Activated CD4-positive, alpha-beta T cell treated with anti-CD3 and anti-CD28 coated beads for 36 hours (primary cell): ENCODE measurements around the gene OR1L1. TPM values are rescaled to one million over a fixed set of nuclear protein-coding genes. Genes with fewer than 3 reads are reported as not detected.

Experiments
- ATAC-seq: fragments of 200-7000 bp; cut with Tn5 transposase; one replicate; pipeline ENCODE4 v1.10.0; 2021; ENCODE audit warnings: mild to moderate bottlenecking, moderate library complexity
- CTCF ChIA-PET: fragments of 350-600 bp; sonication (Branson Sonifier 250); formaldehyde crosslinking; loops from one replicate; lab custom pipeline; 2021; ENCODE audit warnings: antibody characterized with exemption; lab: Charles Lee
- POLR2A ChIA-PET: fragments of 350-600 bp; sonication (Branson Sonifier 250); formaldehyde crosslinking; loops from one replicate; lab custom pipeline; 2021; ENCODE audit warnings: antibody characterized with exemption, inconsistent platforms; lab: Charles Lee
- DNase-seq: peaks from one replicate; pipeline ENCODE4 v3.0.0-alpha.2; 2020
- H3K27ac Mint-ChIP-seq: one replicate; pipeline ENCODE4 v1.8.0; 2021; ENCODE audit warnings: mixed read lengths
- H3K27me3 Mint-ChIP-seq: one replicate; pipeline ENCODE4 v1.8.0; 2021; ENCODE audit warnings: mixed read lengths
- H3K36me3 Mint-ChIP-seq: one replicate; pipeline ENCODE4 v1.8.0; 2021; ENCODE audit warnings: low read depth, mixed read lengths
- H3K4me1 Mint-ChIP-seq: one replicate; pipeline ENCODE4 v1.8.0; 2021; ENCODE audit warnings: mixed read lengths
- H3K4me3 Mint-ChIP-seq: one replicate; pipeline ENCODE4 v1.8.0; 2021; ENCODE audit warnings: mild to moderate bottlenecking, moderate library complexity, mixed read lengths
- H3K9me3 Mint-ChIP-seq: one replicate; pipeline ENCODE4 v1.8.0; 2021; ENCODE audit warnings: low read depth, mixed read lengths
- intact Hi-C, 2 experiments: fragments of 100-400 bp; cut with DNase I in 1 of 2; cut with micrococcal nuclease in 1 of 2; formaldehyde crosslinking; loops; one replicate each; pipeline versions ENCODE4 v1.14.2 to v1.15.1; 2022 to 2024; cut with DNase I, micrococcal nuclease
- total RNA-seq, 2 experiments: library from RNA; stranded (reverse); gene quantifications; one replicate each; pipeline ENCODE4 v1.2.3, GENCODE V29; 2021

Gene OR1L1
- total RNA-seq, result not detected

GRCh38 chr9:122661416-122661815 is at the start of gene OR1L1:
Gene OR1L1, plus strand, starts transcription at chr9:122661716. Its CDS starts 0 bp downstream, at chr9:122661716.
- intact Hi-C loops, result no loop called here
- Mint-ChIP-seq H3K27ac (no peak within 1 kb of the TSS), H3K4me1 (no peaks in the 10 kb centered on the region), H3K9me3 (peaks cover 3% of the 10 kb centered on the region), H3K36me3 (no peaks in the 10 kb centered on the region), H3K4me3 (no peak within 1 kb of the TSS), H3K27me3 (peaks cover 5% of the 10 kb centered on the region)
- ATAC-seq (no peak), DNase-seq (no peak)
- POLR2A ChIA-PET, result no interaction called here
- CTCF ChIA-PET, result no interaction called here

DNA sequence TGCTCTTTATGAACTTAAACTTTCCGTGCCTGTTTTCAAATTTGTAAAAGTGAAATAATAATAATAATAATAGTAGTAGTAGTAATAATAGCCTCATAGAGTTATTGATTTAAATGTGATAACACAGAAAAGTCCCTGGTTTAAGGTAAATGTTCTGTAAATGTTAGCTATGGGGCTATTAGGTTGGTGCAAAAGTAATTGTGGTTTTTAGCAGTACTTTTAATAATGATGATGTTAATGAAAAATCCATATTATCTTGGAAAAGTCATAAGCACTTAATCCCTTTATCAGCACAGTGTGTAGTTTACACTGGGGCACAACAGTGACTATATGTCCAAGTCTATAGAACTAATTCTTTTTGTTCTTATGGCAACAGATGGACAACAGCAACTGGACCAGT is 47.2 kb upstream of the OR1L1 start, which contains the start of gene OR1Q1:
TSS of gene OR1Q1 (plus strand) at position 377 of the 400 bp plus-strand sequence. CDS start at position 377, 0 bp downstream.
- DNase-seq, result no peak
- ChIA-PET POLR2A (interaction anchor here (0.7 kb wide), 1 partner anchor 194 kb away, joined by 3 read pairs; no protein-coding TSS in a partner anchor), CTCF (no interaction called here)
- H3K4me3 Mint-ChIP-seq, result no peak within 1 kb of the TSS
- H3K4me1 Mint-ChIP-seq, result no peaks in the 10 kb centered on the region
- no peaks in the 10 kb centered on the region for H3K36me3 Mint-ChIP-seq
- ATAC-seq, result no peak
- intact Hi-C loops, result no loop called here
- peaks cover 11% of the 10 kb centered on the region for H3K27me3 Mint-ChIP-seq
- no peaks in the 10 kb centered on the region for H3K9me3 Mint-ChIP-seq
- no peak within 1 kb of the TSS for H3K27ac Mint-ChIP-seq

DNA sequence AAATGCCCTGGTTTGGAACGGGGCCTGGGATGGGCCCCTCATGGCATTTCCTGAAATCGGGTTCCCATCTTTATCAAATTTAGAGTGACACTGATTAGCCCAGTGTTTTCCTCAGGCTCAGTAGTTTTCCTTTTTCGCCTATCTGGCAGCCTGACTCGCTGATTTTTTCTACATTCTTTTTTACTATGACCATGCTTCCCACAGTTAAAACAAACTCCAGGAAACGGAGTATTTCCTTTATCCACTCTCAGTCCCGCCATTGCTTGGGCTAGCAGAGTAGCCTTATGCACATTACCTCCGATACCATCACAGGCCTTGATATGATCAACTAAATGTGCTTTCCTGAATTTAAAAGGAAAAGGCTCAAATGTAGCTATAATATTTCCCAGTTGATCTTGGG is 41.5 kb upstream of the OR1L1 start:
- H3K9me3 Mint-ChIP-seq, result no peaks in the 10 kb centered on the region
- H3K4me1 Mint-ChIP-seq, result no peaks in the 10 kb centered on the region
- DNase-seq (no peak), ATAC-seq (no peak)
- no peak overlapping the region for H3K27ac Mint-ChIP-seq
- ChIA-PET POLR2A (interaction anchor here (0.6 kb wide), 1 partner anchor 1615 kb away, joined by 7 read pairs; no protein-coding TSS in a partner anchor), CTCF (no interaction called here)
- H3K4me3 Mint-ChIP-seq, result no peak overlapping the region
- peaks cover 12% of the 10 kb centered on the region for H3K27me3 Mint-ChIP-seq
- H3K36me3 Mint-ChIP-seq, result no peaks in the 10 kb centered on the region
- intact Hi-C loops, result no loop called here

DNA sequence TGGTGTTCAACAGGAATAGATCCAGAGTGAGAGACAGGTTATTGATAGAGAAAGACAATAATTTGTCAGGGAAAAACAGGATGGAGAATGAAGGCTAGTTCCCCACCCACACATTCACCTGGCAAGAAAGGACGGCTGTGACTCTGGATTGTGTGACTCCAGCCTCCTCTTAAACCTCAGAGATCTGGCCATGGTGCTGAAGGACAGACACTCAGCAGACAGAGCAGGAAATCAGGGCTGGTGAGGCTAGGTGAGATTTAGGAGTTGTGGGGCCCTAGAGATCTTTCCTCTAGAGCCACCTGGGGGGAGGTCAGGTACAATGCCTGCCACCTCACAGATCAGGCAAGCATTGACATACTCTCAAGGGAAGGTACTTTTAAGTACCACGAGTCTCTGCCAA is 19.3 kb upstream of the OR1L1 start:
- H3K27me3 Mint-ChIP-seq, result peaks cover 16% of the 10 kb centered on the region
- DNase-seq (no peak), ATAC-seq (no peak)
- H3K27ac Mint-ChIP-seq, result no peak overlapping the region
- H3K4me1 Mint-ChIP-seq, result no peaks in the 10 kb centered on the region
- H3K9me3 Mint-ChIP-seq, result peaks cover 13% of the 10 kb centered on the region
- POLR2A ChIA-PET, result no interaction called here
- intact Hi-C loops, result no loop called here
- CTCF ChIA-PET, result no interaction called here
- no peaks in the 10 kb centered on the region for H3K36me3 Mint-ChIP-seq
- H3K4me3 Mint-ChIP-seq, result no peak overlapping the region

- H3K27me3 Mint-ChIP-seq, result peaks cover 3% of the 10 kb centered on the region
- H3K27ac Mint-ChIP-seq, result no peak overlapping the region
- H3K9me3 Mint-ChIP-seq, result no peaks in the 10 kb centered on the region
- no peaks in the 10 kb centered on the region for H3K36me3 Mint-ChIP-seq
- no peak for ATAC-seq
- H3K4me1 Mint-ChIP-seq, result no peaks in the 10 kb centered on the region
- no peak overlapping the region for H3K4me3 Mint-ChIP-seq
- ChIA-PET POLR2A (no interaction called here), CTCF (no interaction called here)
- intact Hi-C loops, result no loop called here
- no peak for DNase-seq
These were observed 5.1 kb upstream of the OR1L1 start for GRCh38 chr9:122656378-122656777.

GRCh38 chr9:122657527-122657926 is 4.0 kb upstream of the OR1L1 start, which contains the start of gene OR1B1:
Gene OR1B1, minus strand, starts transcription at chr9:122657627.
- no peaks in the 10 kb centered on the region for H3K9me3 Mint-ChIP-seq
- CTCF ChIA-PET, result interaction anchor here (0.6 kb wide), 1 partner anchor 793 kb away, joined by 3 read pairs; no protein-coding TSS in a partner anchor
- intact Hi-C loops, result no loop called here
- POLR2A ChIA-PET, result no interaction called here
- H3K4me3 Mint-ChIP-seq, result no peak within 1 kb of the TSS
- peaks cover 8% of the 10 kb centered on the region for H3K27me3 Mint-ChIP-seq
- no peaks in the 10 kb centered on the region for H3K4me1 Mint-ChIP-seq
- ATAC-seq (no peak), DNase-seq (no peak)
- no peak within 1 kb of the TSS for H3K27ac Mint-ChIP-seq
- no peaks in the 10 kb centered on the region for H3K36me3 Mint-ChIP-seq

GRCh38 chr9:122672481-122672880 is 11.0 kb downstream of the OR1L1 start:
- no peak overlapping the region for H3K4me3 Mint-ChIP-seq
- no peak overlapping the region for H3K27ac Mint-ChIP-seq
- ChIA-PET POLR2A (no interaction called here), CTCF (no interaction called here)
- peaks cover 6% of the 10 kb centered on the region for H3K27me3 Mint-ChIP-seq
- H3K4me1 Mint-ChIP-seq, result no peaks in the 10 kb centered on the region
- no peak for ATAC-seq
- no peaks in the 10 kb centered on the region for H3K36me3 Mint-ChIP-seq
- H3K9me3 Mint-ChIP-seq, result peaks cover 11% of the 10 kb centered on the region
- intact Hi-C loops, result no loop called here
- no peak for DNase-seq

GRCh38 chr9:122684851-122685250 is 23.3 kb downstream of the OR1L1 start:
- CTCF ChIA-PET, result no interaction called here

GRCh38 chr9:122695696-122696095 is 34.2 kb downstream of the OR1L1 start:
- POLR2A ChIA-PET, result no interaction called here
- ATAC-seq (no peak), DNase-seq (no peak)
- CTCF ChIA-PET, result no interaction called here
- H3K9me3 Mint-ChIP-seq, result peaks cover 3% of the 10 kb centered on the region
- no peaks in the 10 kb centered on the region for H3K27me3 Mint-ChIP-seq
- no peak overlapping the region for H3K4me3 Mint-ChIP-seq
- no peaks in the 10 kb centered on the region for H3K36me3 Mint-ChIP-seq
- no peaks in the 10 kb centered on the region for H3K4me1 Mint-ChIP-seq
- no peak overlapping the region for H3K27ac Mint-ChIP-seq
- intact Hi-C loops, result no loop called here

More at GRCh38 chr9:122684851-122685250, 23.3 kb downstream of the OR1L1 start:
- H3K27ac Mint-ChIP-seq, result no peak overlapping the region
- peaks cover 2% of the 10 kb centered on the region for H3K27me3 Mint-ChIP-seq
- DNase-seq, result no peak
- no peaks in the 10 kb centered on the region for H3K4me1 Mint-ChIP-seq
- H3K4me3 Mint-ChIP-seq, result no peak overlapping the region
- peaks cover 14% of the 10 kb centered on the region for H3K9me3 Mint-ChIP-seq
- intact Hi-C loops, result no loop called here
- H3K36me3 Mint-ChIP-seq, result no peaks in the 10 kb centered on the region
- no peak for ATAC-seq
- POLR2A ChIA-PET, result no interaction called here

Other genes starting within 250 kb of the OR1L1 start
- gene OR1J1, start 183.8 kb upstream of the OR1L1 start, total RNA-seq, result not detected
- gene OR1J2, start 150.9 kb upstream of the OR1L1 start, total RNA-seq, result not detected
- not detected for gene OR1J4, start 142.6 kb upstream of the OR1L1 start, total RNA-seq
- not detected for gene OR1N1, start 134.4 kb upstream of the OR1L1 start, total RNA-seq
- not detected for gene OR1N2, start 108.6 kb upstream of the OR1L1 start, total RNA-seq
- gene OR1L8, start 78.3 kb upstream of the OR1L1 start, total RNA-seq, result not detected
- not detected for gene OR1Q1, start 47.0 kb upstream of the OR1L1 start, total RNA-seq
- gene OR1B1, start 4.1 kb upstream of the OR1L1 start, total RNA-seq, result not detected
- not detected for gene OR1L3, start 13.4 kb downstream of the OR1L1 start, total RNA-seq
- not detected for gene OR1L4, start 62.3 kb downstream of the OR1L1 start, total RNA-seq
- gene OR1L6, start 80.6 kb downstream of the OR1L1 start, total RNA-seq, result not detected
- not detected for gene OR5C1, start 127.2 kb downstream of the OR1L1 start, total RNA-seq
- not detected for gene OR1K1, start 138.4 kb downstream of the OR1L1 start, total RNA-seq
- gene PDCL, start 166.9 kb downstream of the OR1L1 start, total RNA-seq, result 10 to 100 TPM; 18.4 to 18.8 TPM
- 10 to 100 TPM; 21.5 to 24.4 TPM for gene RC3H2, start 243.6 kb downstream of the OR1L1 start, total RNA-seq